Measurements from ENCODE around the gene DMGDH. TPM values are rescaled to one million over a fixed set of nuclear protein-coding genes. Genes with fewer than 3 reads are reported as not detected.

The DMGDH gene
- total RNA-seq, result 0.78 TPM
- long read RNA-seq, partial matches to known transcripts, result 0 of 2 reads
- long read RNA-seq, other reads (novel, unspliced or antisense), result 1 of 2 reads

DNA sequence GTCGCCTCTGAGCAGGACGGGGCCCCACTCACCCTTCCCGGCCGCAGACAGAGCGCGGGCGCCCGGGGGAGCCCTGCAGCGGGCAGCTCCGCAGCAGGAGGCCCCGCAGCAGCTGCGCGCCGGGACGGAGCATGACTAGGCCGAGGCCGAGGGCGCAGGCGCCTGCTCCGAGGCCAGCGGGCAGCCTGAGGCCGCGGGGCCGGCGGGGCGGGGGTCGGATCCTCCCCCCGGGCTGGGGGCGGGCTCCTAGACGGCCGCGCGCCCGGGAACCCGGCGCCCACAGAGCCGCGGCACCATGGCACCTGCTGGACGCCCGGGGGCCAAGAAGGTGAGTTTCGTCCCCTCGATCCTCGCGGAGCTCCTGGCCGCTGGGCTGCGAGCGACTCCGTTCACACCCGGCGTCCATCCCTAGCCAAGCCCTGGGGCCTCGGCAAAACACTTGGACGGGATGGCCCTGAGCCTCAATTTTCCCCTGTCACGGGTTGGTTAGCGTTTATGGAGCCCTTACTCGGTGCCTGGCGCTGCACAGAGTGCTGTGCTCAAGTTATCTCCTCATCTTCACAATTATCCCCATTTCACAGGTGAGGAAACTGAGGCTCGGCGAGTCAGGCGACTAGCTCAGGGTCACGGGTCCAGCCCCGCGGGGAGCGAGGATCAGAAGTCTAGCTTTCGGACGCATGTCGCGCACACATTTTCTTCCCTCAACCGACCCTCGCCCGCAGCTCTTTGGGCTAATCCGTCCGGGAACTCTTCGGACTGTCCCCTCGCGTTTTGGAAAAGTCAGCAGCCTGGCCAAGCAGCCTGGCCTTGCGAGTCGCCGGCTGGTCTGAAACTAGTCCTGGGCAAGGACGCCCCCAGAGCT is at the start of gene DMGDH, which contains the start of gene BHMT2:
DMGDH (minus strand) TSS at position 187 of the 862 bp plus-strand sequence; CDS start at position 133, 54 bp downstream.
BHMT2 (plus strand) TSS at position 280 of the 862 bp plus-strand sequence; CDS start at position 296, 16 bp downstream.
- TF ChIP-seq, protein P1, sequence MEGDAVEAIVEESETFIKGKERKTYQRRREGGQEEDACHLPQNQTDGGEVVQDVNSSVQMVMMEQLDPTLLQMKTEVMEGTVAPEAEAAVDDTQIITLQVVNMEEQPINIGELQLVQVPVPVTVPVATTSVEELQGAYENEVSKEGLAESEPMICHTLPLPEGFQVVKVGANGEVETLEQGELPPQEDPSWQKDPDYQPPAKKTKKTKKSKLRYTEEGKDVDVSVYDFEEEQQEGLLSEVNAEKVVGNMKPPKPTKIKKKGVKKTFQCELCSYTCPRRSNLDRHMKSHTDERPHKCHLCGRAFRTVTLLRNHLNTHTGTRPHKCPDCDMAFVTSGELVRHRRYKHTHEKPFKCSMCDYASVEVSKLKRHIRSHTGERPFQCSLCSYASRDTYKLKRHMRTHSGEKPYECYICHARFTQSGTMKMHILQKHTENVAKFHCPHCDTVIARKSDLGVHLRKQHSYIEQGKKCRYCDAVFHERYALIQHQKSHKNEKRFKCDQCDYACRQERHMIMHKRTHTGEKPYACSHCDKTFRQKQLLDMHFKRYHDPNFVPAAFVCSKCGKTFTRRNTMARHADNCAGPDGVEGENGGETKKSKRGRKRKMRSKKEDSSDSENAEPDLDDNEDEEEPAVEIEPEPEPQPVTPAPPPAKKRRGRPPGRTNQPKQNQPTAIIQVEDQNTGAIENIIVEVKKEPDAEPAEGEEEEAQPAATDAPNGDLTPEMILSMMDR (IDR thresholded peaks at IDR 0.05), result no peak
- peaks cover 6% of the 10 kb centered on the region for H3K9me3 ChIP-seq
- no peak within 1 kb of the TSS for H3K27ac ChIP-seq
- no peaks in the 10 kb centered on the region for H3K36me3 ChIP-seq
- ATAC-seq (peak; percentile 72), DNase-seq (no peak)
- intact Hi-C loops (cut with DNase I), result no loop called here
- H3K27me3 ChIP-seq, result peaks cover 19% of the 10 kb centered on the region
- H3K4me1 ChIP-seq, result no peaks in the 10 kb centered on the region
- H3K4me3 ChIP-seq, result peak within 1 kb of the TSS; percentile 41

- H3K4me3 ChIP-seq, result no peak overlapping the region
- H3K27ac ChIP-seq, result no peak overlapping the region
- DNase-seq, result no peak
- intact Hi-C loops (cut with DNase I), result no loop called here
- peaks cover 6% of the 10 kb centered on the region for H3K4me1 ChIP-seq
- peaks cover 38% of the 10 kb centered on the region for H3K27me3 ChIP-seq
- TF ChIP-seq, protein P1 (IDR thresholded peaks at IDR 0.05), result no peak
- no peaks in the 10 kb centered on the region for H3K9me3 ChIP-seq
- ATAC-seq, result no peak
- no peaks in the 10 kb centered on the region for H3K36me3 ChIP-seq
These were observed 43.2 kb upstream of the DMGDH start for GRCh38 chr5:79112703-79113058.

- no peak overlapping the region for H3K4me3 ChIP-seq
- intact Hi-C loops (cut with DNase I), result no loop called here
These were observed 42.7 kb upstream of the DMGDH start for GRCh38 chr5:79111960-79112702.

DNA sequence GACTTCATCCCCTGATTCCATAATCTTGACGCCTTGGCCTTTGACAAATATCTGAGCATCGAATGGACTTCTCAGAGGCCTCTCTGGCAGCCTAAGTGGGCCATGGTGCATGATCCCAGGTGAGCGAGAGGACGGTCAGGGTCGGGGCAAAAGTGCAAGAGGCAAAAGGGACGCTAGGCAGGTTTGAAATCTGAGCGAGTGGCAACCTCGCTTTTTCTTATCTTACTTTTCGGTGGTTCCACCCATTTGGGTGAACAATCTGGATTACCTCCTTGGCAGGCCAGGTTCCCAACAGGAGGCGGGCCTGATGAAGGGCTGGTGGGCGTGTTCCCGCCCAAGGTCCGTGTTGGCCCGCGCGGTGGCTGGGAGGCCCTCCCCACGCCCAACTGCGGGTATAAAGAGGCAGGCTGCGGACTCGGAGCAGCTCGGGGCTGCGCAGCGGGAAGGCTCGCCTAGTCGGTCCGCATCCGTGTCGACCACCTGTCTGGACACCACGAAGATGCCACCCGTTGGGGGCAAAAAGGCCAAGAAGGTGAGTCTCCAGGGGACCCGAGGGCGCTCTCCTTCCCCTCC is 42.0 kb upstream of the DMGDH start, which contains the start of gene BHMT:
BHMT (plus strand) TSS at position 423 of the 573 bp plus-strand sequence; CDS start at position 500, 77 bp downstream.
- TF ChIP-seq, protein P1 (IDR thresholded peaks at IDR 0.05), result no peak
- H3K4me1 ChIP-seq, result peaks cover 7% of the 10 kb centered on the region
- H3K4me3 ChIP-seq, result no peak within 1 kb of the TSS
- DNase-seq (no peak), ATAC-seq (peak; percentile 29)
- no peaks in the 10 kb centered on the region for H3K36me3 ChIP-seq
- H3K27ac ChIP-seq, result no peak within 1 kb of the TSS
- intact Hi-C loops (cut with DNase I), result no loop called here
- peaks cover 38% of the 10 kb centered on the region for H3K27me3 ChIP-seq
- no peaks in the 10 kb centered on the region for H3K9me3 ChIP-seq

More at GRCh38 chr5:79111960-79112702, 42.7 kb upstream of the DMGDH start:
- no peak for DNase-seq
- H3K4me1 ChIP-seq, result peaks cover 7% of the 10 kb centered on the region
- peak; percentile 16 for ATAC-seq
- no peaks in the 10 kb centered on the region for H3K36me3 ChIP-seq
- peaks cover 38% of the 10 kb centered on the region for H3K27me3 ChIP-seq
- H3K9me3 ChIP-seq, result no peaks in the 10 kb centered on the region
- H3K27ac ChIP-seq, result no peak overlapping the region
- TF ChIP-seq, protein P1 (IDR thresholded peaks at IDR 0.05), result no peak
